GM19240 (cell line): ENCODE measurements around the gene DLGAP1.
"Not testable (repeated sequence)": the region's sequence is repeated elsewhere in the genome, so short reads cannot be mapped to it uniquely, and the experiment has no call there.

ENCODE experiments used
- DNase-seq: peaks from one replicate; pipeline ENCODE4 v3.0.0; 2011; ENCODE audit warnings: low spot score; ENCODE audit not compliant: insufficient read length

Gene DLGAP1

GRCh38 chr18:3699707-3700567 lies 755.2 kb downstream of the DLGAP1 start:
- not testable (repeated sequence) for DNase-seq

GRCh38 chr18:3694030-3694778 lies 760.9 kb downstream of the DLGAP1 start:
- not testable (repeated sequence) for DNase-seq

DNA sequence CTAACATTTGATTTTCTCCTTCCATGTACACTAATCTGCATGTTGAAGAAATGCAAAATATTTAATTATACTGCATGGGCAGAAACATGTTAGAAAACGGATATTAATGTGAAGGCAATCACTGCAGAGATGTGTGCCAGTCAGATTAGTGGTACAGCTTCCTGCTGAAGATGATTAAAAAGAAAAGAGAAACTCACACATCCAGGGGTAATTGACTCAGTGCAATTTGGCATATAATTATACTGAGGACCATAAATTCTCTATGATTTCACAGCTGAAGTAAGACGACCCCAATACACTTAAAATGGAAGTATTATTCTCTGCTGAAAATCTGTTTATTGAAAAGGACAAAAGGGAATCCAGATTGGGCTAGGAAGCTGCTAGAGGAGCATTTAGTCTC lies 761.7 kb downstream of the DLGAP1 start:
- no peak for DNase-seq

- no peak for DNase-seq
Observed at GRCh38 chr18:3692691-3693090, 762.4 kb downstream of the DLGAP1 start.

DNA sequence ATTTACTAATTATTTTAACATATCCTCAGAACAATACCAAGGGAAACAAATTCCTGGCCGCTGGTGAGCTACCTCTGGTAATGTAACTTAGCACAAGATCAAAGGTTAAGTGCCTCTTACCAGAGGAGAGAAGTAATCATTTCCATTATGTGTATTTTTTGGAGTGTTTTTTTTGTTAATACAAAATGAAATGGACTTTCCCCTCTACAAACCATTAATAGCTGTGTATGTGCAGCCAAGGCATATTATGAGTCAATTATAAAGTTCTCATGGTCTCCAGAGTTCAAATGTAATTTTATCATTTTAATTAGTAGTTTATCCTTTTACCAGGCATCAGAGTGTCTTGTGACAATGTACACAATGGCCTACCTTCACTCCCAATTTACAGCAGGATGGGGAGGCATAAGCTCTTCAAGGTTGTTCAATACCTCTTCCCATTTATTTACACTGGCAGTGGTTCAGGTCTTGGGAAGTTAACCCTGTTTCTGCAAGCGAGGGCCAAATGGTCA lies 762.9 kb downstream of the DLGAP1 start:
- no peak for DNase-seq

- DNase-seq = no peak
Observed at GRCh38 chr18:3691705-3692104, 763.4 kb downstream of the DLGAP1 start.

GRCh38 chr18:3690764-3691066 lies 764.4 kb downstream of the DLGAP1 start:
- DNase-seq = no peak

DNA sequence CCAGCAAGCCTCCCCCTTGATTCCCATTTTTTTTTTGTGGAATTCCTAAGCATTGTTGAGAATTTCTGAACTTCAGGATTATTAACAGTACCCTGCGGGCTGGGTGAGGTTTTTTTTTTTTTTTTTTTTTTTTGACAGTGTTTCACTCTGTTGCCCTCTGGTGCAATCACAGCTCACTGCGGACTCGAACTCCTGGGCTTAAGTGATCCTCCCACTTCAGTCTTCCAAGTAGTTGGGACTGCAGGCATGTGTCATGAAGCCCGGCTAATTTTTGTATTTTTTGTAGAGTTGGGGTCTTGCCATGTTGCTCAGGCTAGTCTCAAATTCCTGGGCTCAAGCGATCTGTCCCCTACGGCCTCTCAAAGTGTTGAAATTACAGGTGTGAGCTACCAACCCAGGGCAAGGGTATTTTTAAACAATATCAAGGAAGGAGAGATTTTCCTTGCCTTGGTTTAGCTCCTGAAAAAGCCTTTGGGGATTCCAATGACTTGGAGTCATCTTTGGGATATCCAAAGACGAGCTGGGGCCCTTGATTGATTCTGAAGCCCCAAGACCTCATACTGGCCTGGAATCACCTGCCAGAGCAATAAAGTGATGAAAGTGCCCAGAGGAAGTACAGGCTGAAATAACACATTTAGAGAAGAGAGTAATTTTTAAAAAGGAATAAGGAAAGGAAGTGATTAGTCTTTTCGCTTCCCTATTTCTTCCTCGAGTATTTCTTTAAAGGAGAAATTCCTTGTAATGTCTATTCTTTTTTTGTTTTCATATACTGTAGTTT lies 764.9 kb downstream of the DLGAP1 start:
- no peak for DNase-seq

- DNase-seq = no peak
Observed at GRCh38 chr18:3689091-3689490, 766.0 kb downstream of the DLGAP1 start.

DNA sequence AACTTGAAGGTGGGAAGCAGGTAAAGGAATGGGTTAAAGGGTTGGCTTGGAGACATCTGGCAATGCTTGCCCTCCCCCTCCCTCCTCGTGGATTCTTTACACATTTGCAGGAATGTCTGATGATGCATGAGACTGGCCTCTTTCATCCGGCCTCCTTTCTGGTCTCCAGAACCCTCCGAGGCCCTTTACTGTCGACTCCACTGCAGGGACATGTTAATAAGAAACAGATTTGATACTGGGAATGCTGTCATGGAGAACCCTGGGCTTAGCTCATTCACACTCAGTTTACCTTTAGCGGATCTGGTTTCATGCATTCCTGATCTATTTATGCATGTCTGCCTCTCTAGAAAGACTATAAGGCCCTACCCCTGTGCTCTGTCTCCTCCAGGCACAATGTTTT lies 766.4 kb downstream of the DLGAP1 start:
- no peak for DNase-seq

DNA sequence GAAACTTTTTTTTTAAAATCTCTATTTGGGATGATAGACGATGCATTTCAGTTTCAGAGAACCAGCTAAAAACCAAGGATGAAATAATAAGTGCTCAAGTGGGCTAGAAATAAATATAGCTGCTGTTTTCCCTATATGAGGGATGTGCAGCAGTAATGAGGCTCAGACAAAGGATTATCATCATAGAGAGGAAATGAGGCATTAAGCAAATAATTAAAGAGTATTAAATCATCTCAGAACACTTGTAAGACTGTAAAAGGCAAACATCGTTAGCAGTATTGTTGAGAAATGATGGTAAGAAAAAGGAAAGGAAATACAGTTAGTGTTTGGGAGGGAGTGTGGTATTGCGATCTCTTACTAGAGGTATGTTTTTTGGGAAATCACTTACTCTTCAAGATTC lies 771.6 kb downstream of the DLGAP1 start:
- DNase-seq = no peak

DNA sequence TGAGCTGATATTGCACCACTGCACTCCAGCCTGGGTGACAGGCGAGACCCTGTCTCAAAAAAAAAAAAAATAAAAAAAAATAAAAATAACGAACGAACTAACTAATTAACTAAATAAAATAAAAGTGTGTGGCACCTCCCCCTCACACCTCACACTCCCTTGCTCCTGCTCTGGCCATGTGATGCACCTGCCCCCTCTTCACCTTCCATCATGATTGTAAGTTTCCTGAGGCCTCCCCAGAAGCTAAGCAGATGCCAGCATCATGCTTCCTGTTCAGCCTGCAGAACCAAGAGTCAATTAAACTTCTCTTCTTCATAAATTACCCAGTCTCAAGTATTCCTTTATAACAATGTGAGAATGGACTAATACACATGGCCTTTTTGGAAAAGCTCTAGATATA lies 773.0 kb downstream of the DLGAP1 start:
- no peak for DNase-seq

GRCh38 chr18:3679241-3679640 lies 775.9 kb downstream of the DLGAP1 start:
- DNase-seq = no peak

DNA sequence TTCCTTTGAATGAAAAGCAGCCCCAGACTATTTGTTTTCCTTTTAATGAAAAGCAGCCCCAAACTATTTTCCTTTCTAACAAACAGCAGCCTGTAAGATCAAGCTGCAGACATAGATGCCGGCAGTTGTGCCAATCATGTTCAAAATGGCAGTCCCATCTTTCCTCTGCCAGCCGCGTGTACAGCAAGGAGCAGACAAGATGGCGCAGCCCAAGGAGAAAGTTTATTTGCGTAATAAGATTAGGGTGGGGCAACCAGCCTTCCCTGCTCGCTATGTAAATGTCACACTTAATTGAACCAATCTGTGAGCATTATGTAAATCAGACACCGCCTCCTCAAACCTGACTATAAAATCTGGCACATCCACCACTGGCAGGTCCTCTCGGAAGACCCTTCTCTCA lies 779.1 kb downstream of the DLGAP1 start:
- no peak for DNase-seq

GRCh38 chr18:3675446-3675845 lies 779.7 kb downstream of the DLGAP1 start:
- DNase-seq = no peak

DNA sequence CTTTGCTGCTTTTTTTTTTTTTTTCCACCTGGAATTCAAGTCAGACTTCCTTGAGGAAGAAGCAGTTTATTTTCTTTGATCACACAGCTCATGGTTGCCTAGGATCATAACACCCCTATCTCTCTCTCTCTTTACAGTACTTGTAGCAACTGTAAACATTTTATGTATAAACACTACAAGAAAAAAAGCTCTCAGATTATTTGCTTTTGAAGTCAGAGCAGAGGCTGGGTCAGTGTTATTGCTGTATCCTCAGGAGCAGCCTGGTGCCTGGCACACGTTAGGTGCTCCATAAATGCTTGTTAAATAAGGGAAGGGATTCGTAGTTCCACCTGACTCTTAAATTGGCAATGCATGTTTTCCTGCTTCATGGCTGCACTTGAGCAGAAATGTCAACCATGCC lies 783.9 kb downstream of the DLGAP1 start:
- no peak for DNase-seq

DNA sequence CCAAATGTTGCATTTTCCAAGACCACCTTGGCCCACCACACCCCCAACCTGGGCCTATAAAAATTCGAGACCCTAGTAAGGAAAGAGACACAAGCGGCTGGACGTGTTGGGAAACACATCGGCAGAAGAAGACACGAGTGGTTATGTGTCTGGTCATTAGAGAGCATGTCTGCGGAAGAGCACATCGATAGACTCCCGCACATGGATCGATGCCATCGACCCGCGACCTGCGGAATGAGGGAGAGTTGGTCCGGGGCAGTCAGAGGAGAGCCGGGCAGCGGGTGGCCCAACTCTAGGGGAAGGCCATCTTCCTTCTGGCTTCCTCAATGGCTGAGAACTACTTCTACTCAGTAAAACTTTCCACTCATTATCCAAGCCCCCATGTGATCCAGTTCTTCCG lies 785.7 kb downstream of the DLGAP1 start:
- DNase-seq = no peak

DNA sequence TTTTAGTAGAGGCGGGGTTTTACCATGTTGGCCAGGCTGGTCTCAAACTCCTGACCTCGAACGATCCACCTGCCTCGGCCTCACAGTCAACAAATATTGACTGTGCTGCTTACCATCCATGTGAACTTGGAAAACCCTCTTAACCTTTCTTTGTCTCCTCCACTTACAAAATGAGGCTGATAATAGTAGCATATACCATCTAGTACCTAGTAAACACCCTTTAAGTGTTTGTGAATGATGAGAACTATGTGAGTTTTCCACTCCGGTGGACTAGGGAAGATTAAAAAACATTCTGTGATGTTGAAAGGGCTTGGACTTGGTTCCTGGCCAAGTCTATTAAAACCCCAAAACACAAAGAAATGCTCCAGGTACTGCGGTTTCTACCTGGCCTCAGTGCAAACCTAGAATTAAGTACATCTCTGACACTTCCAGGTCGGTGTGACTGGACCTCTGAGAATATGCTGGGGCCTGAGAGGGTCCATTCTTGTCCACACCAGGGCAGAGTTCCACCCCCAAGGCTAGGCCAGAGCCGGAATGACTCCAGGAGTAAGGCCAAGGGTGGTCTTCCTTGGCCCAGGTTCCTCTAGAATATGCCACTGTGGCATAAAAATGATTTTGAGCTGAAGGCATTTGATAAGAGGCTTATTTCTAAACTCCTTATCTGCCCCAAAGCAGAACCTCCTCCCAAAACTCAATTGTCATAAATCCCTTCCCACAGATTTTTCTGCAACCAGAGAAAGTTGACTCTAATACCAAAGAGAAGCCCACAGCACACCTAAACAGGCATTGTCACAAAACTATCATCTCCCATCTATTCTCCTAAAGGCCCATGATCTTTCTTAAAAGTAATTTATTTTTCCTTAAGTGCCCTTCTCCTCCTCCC lies 787.6 kb downstream of the DLGAP1 start:
- DNase-seq = no peak

- DNase-seq = no peak
Observed at GRCh38 chr18:3666526-3667254, 788.4 kb downstream of the DLGAP1 start.
